ENCODE data around the gene B3GALT6. TPM values are rescaled to one million over a fixed set of nuclear protein-coding genes. Genes with fewer than 3 reads are reported as not detected.

B3GALT6 gene
- polyA plus RNA-seq, 3 donors, result 8.9 to 13.0 (median 8.9) TPM

GRCh38 chr1:1226566-1227362 lies 5.3 kb upstream of the B3GALT6 start:
- H3K27ac ChIP-seq (ENCODE audit: low read depth, low read length), result no peak overlapping the region
- 90 to 95% (median 95%) methylated on average over 40 to 44 of the region's 44 CpGs for WGBS, 3 donors

- no peak overlapping the region for H3K27ac ChIP-seq (ENCODE audit: low read depth, low read length)
- WGBS, 3 donors, result 95 to 98% (median 96%) methylated on average over 15 to 25 of the region's 25 CpGs
Measured at GRCh38 chr1:1227386-1227785, 4.7 kb upstream of the B3GALT6 start.

GRCh38 chr1:1228187-1228586 lies 3.9 kb upstream of the B3GALT6 start:
- WGBS, 3 donors, result 95 to 97% (median 96%) methylated on average over 28 to 30 of the region's 30 CpGs

GRCh38 chr1:1228596-1229321 lies 3.3 kb upstream of the B3GALT6 start:
- H3K27ac ChIP-seq (ENCODE audit: low read depth, low read length), result no peak overlapping the region
- 87 to 90% (median 89%) methylated on average over 28 of the region's 28 CpGs for WGBS, 3 donors

More at GRCh38 chr1:1228187-1228586, 3.9 kb upstream of the B3GALT6 start:
- H3K27ac ChIP-seq (ENCODE audit: low read depth, low read length), result no peak overlapping the region

- no peak overlapping the region for H3K27ac ChIP-seq (ENCODE audit: low read depth, low read length)
- 81 to 92% (median 91%) methylated on average over 19 of the region's 19 CpGs for WGBS, 3 donors
Measured at GRCh38 chr1:1229770-1230169, 2.3 kb upstream of the B3GALT6 start.

GRCh38 chr1:1230656-1231399 lies 1.2 kb upstream of the B3GALT6 start:
- WGBS, 3 donors, result 11 to 16% (median 14%) methylated on average over 24 of the region's 24 CpGs
- H3K27ac ChIP-seq (ENCODE audit: low read depth, low read length), result no peak overlapping the region

- 0 to 1% (median 0%) methylated on average over 79 to 99 of the region's 99 CpGs for WGBS, 3 donors
- no peak within 1 kb of the TSS for H3K27ac ChIP-seq (ENCODE audit: low read depth, low read length)
Measured at GRCh38 chr1:1231400-1232207, 433 bp upstream of the B3GALT6 start, which contains the start of gene SDF4. Gene SDF4 (minus strand): TSS chr1:1232001. CDS start chr1:1228772, 3,229 bp downstream.

GRCh38 chr1:1232796-1233566 lies 944 bp downstream of the B3GALT6 start:
- 77 to 82% (median 80%) methylated on average over 79 to 98 of the region's 98 CpGs for WGBS, 3 donors
- H3K27ac ChIP-seq (ENCODE audit: low read depth, low read length), result no peak overlapping the region

- H3K27ac ChIP-seq (ENCODE audit: low read depth, low read length), result no peak overlapping the region
- WGBS, 3 donors, result 95 to 98% (median 97%) methylated on average over 15 of the region's 15 CpGs
Measured at GRCh38 chr1:1233567-1233892, 1.5 kb downstream of the B3GALT6 start.

GRCh38 chr1:1234180-1234808 lies 2.3 kb downstream of the B3GALT6 start:
- WGBS, 3 donors, result 93 to 96% (median 96%) methylated on average over 28 of the region's 28 CpGs
- no peak overlapping the region for H3K27ac ChIP-seq (ENCODE audit: low read depth, low read length)

- H3K27ac ChIP-seq (ENCODE audit: low read depth, low read length), result no peak overlapping the region
- 86 to 91% (median 91%) methylated on average over 27 of the region's 27 CpGs for WGBS, 3 donors
Measured at GRCh38 chr1:1235016-1235744, 3.1 kb downstream of the B3GALT6 start.

- 71 to 80% (median 74%) methylated on average over 19 to 22 of the region's 22 CpGs for WGBS, 3 donors
- H3K27ac ChIP-seq (ENCODE audit: low read depth, low read length), result no peak overlapping the region
Measured at GRCh38 chr1:1236176-1236763, 4.2 kb downstream of the B3GALT6 start.

- H3K27ac ChIP-seq (ENCODE audit: low read depth, low read length), result no peak overlapping the region
- 29 to 37% (median 33%) methylated on average over 27 to 34 of the region's 34 CpGs for WGBS, 3 donors
Measured at GRCh38 chr1:1236945-1237873, 5.2 kb downstream of the B3GALT6 start.

- H3K27ac ChIP-seq (ENCODE audit: low read depth, low read length), result no peak overlapping the region
- WGBS, 3 donors, result 37 to 55% (median 50%) methylated on average over 44 to 48 of the region's 48 CpGs
Measured at GRCh38 chr1:1237874-1238701, 6.1 kb downstream of the B3GALT6 start.
